Stomach smooth muscle (tissue), 2 donors: ENCODE data around the gene ABT1.
"Not testable (repeated sequence)": the region's sequence is repeated elsewhere in the genome, so short reads cannot be mapped to it uniquely, and the experiment has no call there.

Experiments
- H3K27ac ChIP-seq: one replicate; pipeline ENCODE4 v1.7.0; 2013; ENCODE audit warnings: mild to moderate bottlenecking, low read length, inconsistent platforms
- H3K27me3 ChIP-seq, 2 donors: one replicate each; pipeline ENCODE4 v1.7.0; 2013; ENCODE audit warnings: low read length in 2 of 2; ENCODE audit not compliant: insufficient read depth in 2 of 2, control insufficient read depth in 1 of 2
- H3K36me3 ChIP-seq, 2 donors: one replicate each; pipeline ENCODE4 v1.7.0; 2013; ENCODE audit warnings: low read length in 2 of 2; ENCODE audit not compliant: control insufficient read depth in 2 of 2, insufficient read depth in 2 of 2
- H3K4me1 ChIP-seq: one replicate; pipeline ENCODE4 v1.7.0; 2013; ENCODE audit warnings: low read length; ENCODE audit not compliant: control insufficient read depth, insufficient read depth
- H3K4me3 ChIP-seq, 2 donors: one replicate each; pipeline ENCODE4 v1.7.0; 2013; ENCODE audit warnings: low read length in 2 of 2
- H3K9ac ChIP-seq, 2 donors: one replicate each; pipeline ENCODE4 v1.7.0; 2013; ENCODE audit warnings: low read length in 2 of 2, mild to moderate bottlenecking in 1 of 2
- H3K9me3 ChIP-seq, 2 donors: one replicate each; pipeline ENCODE4 v1.7.0; 2013; ENCODE audit warnings: low read length in 2 of 2; ENCODE audit not compliant: control insufficient read depth in 2 of 2
- donor health status: healthy.
- donor health status: Pancreatic carcinoma.

ABT1 gene

GRCh38 chr6:26596579-26597388, at the start of gene ABT1:
TSS of gene ABT1 (plus strand) at chr6:26596953. CDS start at chr6:26596983, 30 bp downstream.
- Histone ChIP-seq H3K9ac (peak within 1 kb of the TSS; percentile 95 to 98), H3K36me3 (peaks cover 9 to 14% of the 10 kb centered on the region in 2 donors)

GRCh38 chr6:26547363-26547762, 49.4 kb upstream of the ABT1 start:
- not testable (repeated sequence) for H3K27ac ChIP-seq, H3K4me1 ChIP-seq, H3K4me3 ChIP-seq, H3K9ac ChIP-seq, H3K9me3 ChIP-seq, H3K27me3 ChIP-seq
- peaks cover 16 to 17% of the 10 kb centered on the region in 2 donors for H3K36me3 ChIP-seq

More at GRCh38 chr6:26596579-26597388, at the start of gene ABT1:
- H3K27me3 ChIP-seq, result peaks cover 20 to 23% of the 10 kb centered on the region in 2 donors
- H3K4me3 ChIP-seq, result peak within 1 kb of the TSS; percentile 95 to 100
- H3K9me3 ChIP-seq, result no peaks in the 10 kb centered on the region
- peaks cover 19% of the 10 kb centered on the region for H3K4me1 ChIP-seq
- H3K27ac ChIP-seq, result peak within 1 kb of the TSS; percentile 86

GRCh38 chr6:26550250-26550993, 46.3 kb upstream of the ABT1 start:
- Histone ChIP-seq H3K27me3 (no peaks in the 10 kb centered on the region), H3K4me3 (peak overlapping the region; percentile 69 to 79), H3K27ac (peak overlapping the region; percentile 4), H3K9ac (peak overlapping the region; percentile 23 to 29), H3K36me3 (peaks cover 5 to 6% of the 10 kb centered on the region in 2 donors), H3K9me3 (no peaks in the 10 kb centered on the region), H3K4me1 (peaks cover 7% of the 10 kb centered on the region)

- Histone ChIP-seq H3K4me1 (peaks cover 7% of the 10 kb centered on the region), H3K4me3 (no peak overlapping the region), H3K27me3 (no peaks in the 10 kb centered on the region), H3K9me3 (no peaks in the 10 kb centered on the region), H3K36me3 (no peaks in the 10 kb centered on the region), H3K27ac (no peak overlapping the region), H3K9ac (no peak overlapping the region)
Measured at GRCh38 chr6:26552205-26552604, 44.5 kb upstream of the ABT1 start.

GRCh38 chr6:26552640-26553188, 44.0 kb upstream of the ABT1 start:
- peaks cover 7% of the 10 kb centered on the region for H3K4me1 ChIP-seq
- no peaks in the 10 kb centered on the region for H3K27me3 ChIP-seq
- no peak overlapping the region for H3K27ac ChIP-seq
- no peaks in the 10 kb centered on the region for H3K36me3 ChIP-seq
- peak overlapping the region; percentile 82 to 86 for H3K4me3 ChIP-seq
- peak overlapping the region in 1 of 2 donors; percentile 21 for H3K9ac ChIP-seq
- H3K9me3 ChIP-seq, result no peaks in the 10 kb centered on the region

- Histone ChIP-seq H3K4me3 (peak overlapping the region; percentile 82 to 86), H3K9ac (peak overlapping the region; percentile 21 to 65), H3K27me3 (no peaks in the 10 kb centered on the region), H3K9me3 (no peaks in the 10 kb centered on the region), H3K36me3 (no peaks in the 10 kb centered on the region), H3K4me1 (peaks cover 7% of the 10 kb centered on the region), H3K27ac (peak overlapping the region; percentile 64)
Measured at GRCh38 chr6:26553264-26553634, 43.5 kb upstream of the ABT1 start.

- Histone ChIP-seq H3K36me3 (no peaks in the 10 kb centered on the region), H3K27me3 (no peaks in the 10 kb centered on the region), H3K4me3 (peak overlapping the region; percentile 82 to 86), H3K9ac (peak overlapping the region; percentile 62 to 65), H3K27ac (peak overlapping the region; percentile 64), H3K9me3 (no peaks in the 10 kb centered on the region), H3K4me1 (peaks cover 7% of the 10 kb centered on the region)
Measured at GRCh38 chr6:26553635-26554446, 42.9 kb upstream of the ABT1 start.

- Histone ChIP-seq H3K9me3 (no peaks in the 10 kb centered on the region), H3K4me1 (peaks cover 7% of the 10 kb centered on the region), H3K27me3 (no peaks in the 10 kb centered on the region), H3K27ac (no peak overlapping the region), H3K9ac (no peak overlapping the region), H3K36me3 (no peaks in the 10 kb centered on the region), H3K4me3 (peak overlapping the region; percentile 1 to 86)
Measured at GRCh38 chr6:26554447-26554696, 42.4 kb upstream of the ABT1 start.

- Histone ChIP-seq H3K9me3 (no peaks in the 10 kb centered on the region), H3K4me3 (peak overlapping the region; percentile 1 to 44), H3K9ac (no peak overlapping the region)
Measured at GRCh38 chr6:26554697-26555504, 41.9 kb upstream of the ABT1 start.

More at GRCh38 chr6:26554697-26555504, 41.9 kb upstream of the ABT1 start:
- H3K36me3 ChIP-seq, result no peaks in the 10 kb centered on the region
- H3K27me3 ChIP-seq, result no peaks in the 10 kb centered on the region
- H3K4me1 ChIP-seq, result peaks cover 7% of the 10 kb centered on the region
- no peak overlapping the region for H3K27ac ChIP-seq
